A549 (cell line): Measurements from ENCODE around the gene OR10AD1. TPM values are rescaled to one million over a fixed set of nuclear protein-coding genes. Genes with fewer than 3 reads are reported as not detected.

ENCODE experiments used
- ATAC-seq, 2 experiments: fragments of 200-7000 bp in 1 of 2; fragments of >200 bp in 1 of 2; cut with Nextera tagmentation in 1 of 2; cut with Tn5 transposase in 1 of 2; 3 replicates each; pipeline versions ENCODE4 v1.8.0 to v1.9.1; 2018 to 2020; ENCODE audit warnings: mild to moderate bottlenecking in 1 of 2, moderate library complexity in 1 of 2
- CTCF ChIA-PET: fragments of 300-600 bp; sonication (Branson Sonifier 250); formaldehyde crosslinking; extraction: SDS; loops from one replicate; lab custom pipeline; 2021; ENCODE audit warnings: antibody characterized with exemption, inconsistent platforms; lab: Yijun Ruan, JAX
- POLR2A ChIA-PET: fragments of 350-600 bp; formaldehyde crosslinking; extraction: SDS; loops from one replicate; lab custom pipeline; 2021; ENCODE audit warnings: antibody characterized with exemption, inconsistent platforms; lab: Yijun Ruan, JAX
- DNase-seq, 2 experiments: peaks; one replicate each; pipeline versions ENCODE4 v3.0.0 to v3.0.0-alpha.2; 2011 to 2016; ENCODE audit warnings: low read depth in 1 of 2, low spot score in 1 of 2
- FAIRE-seq: peaks from 2 replicates; lab custom pipeline; 2011; peaks lifted over from hg19 to GRCh38; lab: Jason Lieb, UNC
- H3K27ac ChIP-seq, 2 experiments: fragments of >200 bp; sonication (Bioruptor Twin); formaldehyde crosslinking; 3 replicates each; pipeline ENCODE4 v1.5.1; 2016 to 2017
- H3K4me1 ChIP-seq: fragments of >200 bp; sonication (Bioruptor Twin); formaldehyde crosslinking; 3 replicates; pipeline ENCODE4 v1.6.1; 2016
- H3K4me2 ChIP-seq: fragments of >200 bp; sonication (Bioruptor Twin); formaldehyde crosslinking; 3 replicates; pipeline ENCODE4 v1.6.1; 2016
- H3K4me3 ChIP-seq: fragments of >200 bp; sonication (Bioruptor Twin); formaldehyde crosslinking; 3 replicates; pipeline ENCODE4 v1.5.1; 2016
- H3K9me3 ChIP-seq: fragments of >200 bp; sonication (Bioruptor Twin); formaldehyde crosslinking; 3 replicates; pipeline ENCODE4 v1.6.1; 2016
- BCL3 ChIP-seq: fragments of >200 bp; sonication (Bioruptor Twin); formaldehyde crosslinking; IDR thresholded peaks from 3 replicates; pipeline ENCODE4 v1.6.1; 2016
- BHLHE40 ChIP-seq: IDR thresholded peaks from 2 replicates; pipeline ENCODE4 v1.6.1; 2012; ENCODE audit warnings: low read depth, low read length, inconsistent platforms
- CBX2 ChIP-seq: fragments of 200-600 bp; sonication (generic); IDR thresholded peaks from 2 replicates; pipeline ENCODE4 v1.6.1; 2016; ENCODE audit warnings: low read depth, mild to moderate bottlenecking, borderline replicate concordance
- CBX8 ChIP-seq: fragments of 200-600 bp; sonication (generic); IDR thresholded peaks from 2 replicates; pipeline ENCODE4 v1.6.1; 2016
- CTCF ChIP-seq: fragments of >200 bp; sonication (Bioruptor Twin); formaldehyde crosslinking; IDR thresholded peaks from 3 replicates; pipeline ENCODE4 v1.5.1; 2016
- ELK1 ChIP-seq: fragments of 150-350 bp; IDR thresholded peaks from 2 replicates; pipeline ENCODE4 v1.6.1; 2014; ENCODE audit warnings: low read depth, mild to moderate bottlenecking, low read length
- EP300 ChIP-seq, 2 experiments: fragments of >200 bp; sonication (Bioruptor Twin); formaldehyde crosslinking; IDR thresholded peaks; 2 replicates in 1 of 2; 3 replicates in 1 of 2; pipeline ENCODE4 v1.6.1; 2016 to 2017
- FOSL2 ChIP-seq, 2 experiments: fragments of 450-650 bp in 1 of 2; fragments of >200 bp in 1 of 2; sonication (Bioruptor Twin) in 1 of 2; formaldehyde crosslinking; IDR thresholded peaks; 2 replicates each; pipeline versions ENCODE4 v1.5.0 to v1.6.1; 2016 to 2020; ENCODE audit warnings: mild to moderate bottlenecking in 1 of 2, moderate library complexity in 1 of 2
- HES2 ChIP-seq: fragments of >200 bp; sonication (Bioruptor Twin); formaldehyde crosslinking; IDR thresholded peaks from 2 replicates; pipeline ENCODE4 v1.6.1; 2016
- HEYL ChIP-seq: fragments of 250-450 bp; sonication (Bioruptor Pico); IDR thresholded peaks from 2 replicates; pipeline ENCODE4 v1.8.0; 2021; ENCODE audit warnings: mild to moderate bottlenecking, moderate library complexity
- HOXA7 ChIP-seq: fragments of 250-450 bp; sonication (Bioruptor Pico); IDR thresholded peaks from 2 replicates; pipeline ENCODE4 v1.5.0; 2020; ENCODE audit warnings: mild to moderate bottlenecking, moderate library complexity
- JUN ChIP-seq, 2 experiments: fragments of >200 bp; sonication (Bioruptor Twin); formaldehyde crosslinking; IDR thresholded peaks; 2 replicates in 1 of 2; 3 replicates in 1 of 2; pipeline ENCODE4 v1.6.1; 2016 to 2017
- JUNB ChIP-seq: fragments of >200 bp; sonication (Bioruptor Twin); formaldehyde crosslinking; IDR thresholded peaks from 2 replicates; pipeline ENCODE4 v1.6.1; 2016
- KDM1A ChIP-seq: fragments of 200-600 bp; sonication (generic); IDR thresholded peaks from 2 replicates; pipeline ENCODE4 v1.6.1; 2016; ENCODE audit warnings: low read depth, mild to moderate bottlenecking
- KDM5A ChIP-seq: fragments of 200-600 bp; sonication (generic); IDR thresholded peaks from 2 replicates; pipeline ENCODE4 v1.6.1; 2016; ENCODE audit warnings: antibody characterized with exemption, mild to moderate bottlenecking
- MAFK ChIP-seq: fragments of 450-650 bp; IDR thresholded peaks from 2 replicates; pipeline ENCODE4 v1.6.1; 2014; ENCODE audit not compliant: partially characterized antibody
- MYC ChIP-seq: IDR thresholded peaks from 2 replicates; pipeline ENCODE4 v1.6.1; 2012; ENCODE audit warnings: mild to moderate bottlenecking, inconsistent platforms, low read length, improper control_type of control experiment, borderline replicate concordance
- NPAS2 ChIP-seq: fragments of 250-450 bp; sonication (Bioruptor Pico); IDR thresholded peaks from 2 replicates; pipeline ENCODE4 v1.8.0; 2022; ENCODE audit warnings: mild to moderate bottlenecking, moderate library complexity, borderline replicate concordance
- POLR2A ChIP-seq: IDR thresholded peaks from 2 replicates; pipeline ENCODE4 v1.6.1; 2012; ENCODE audit warnings: mild to moderate bottlenecking, low read length
- RFX5 ChIP-seq: fragments of 450-650 bp; IDR thresholded peaks from 2 replicates; pipeline ENCODE4 v1.7.1; 2014; ENCODE audit warnings: antibody characterized with exemption, mild to moderate bottlenecking, moderate library complexity
- RNF2 ChIP-seq: fragments of 200-600 bp; sonication (generic); IDR thresholded peaks from 2 replicates; pipeline ENCODE4 v1.6.1; 2016; ENCODE audit warnings: low read depth, mild to moderate bottlenecking, antibody characterized with exemption, moderate library complexity, borderline replicate concordance
- SMC3 ChIP-seq: fragments of >200 bp; sonication (Bioruptor Twin); formaldehyde crosslinking; IDR thresholded peaks from 3 replicates; pipeline ENCODE4 v1.6.1; 2018; ENCODE audit warnings: inconsistent platforms
- SREBF2 ChIP-seq: fragments of 450-650 bp; IDR thresholded peaks from 2 replicates; pipeline ENCODE4 v1.6.1; 2014; ENCODE audit warnings: mild to moderate bottlenecking, moderate library complexity
- ZNF302 ChIP-seq: fragments of 250-450 bp; sonication (Bioruptor Pico); IDR thresholded peaks from 2 replicates; pipeline ENCODE4 v1.9.0; 2021; ENCODE audit warnings: inconsistent platforms, mild to moderate bottlenecking, moderate library complexity
- WGBS: methylation state at CpG from one replicate; pipeline ENCODE4 v1.1.6; 2017; ENCODE audit errors: missing lambda C conversion rate; 5-methylcytosine and 5-hydroxymethylcytosine counted together
- polyA plus RNA-seq, 4 experiments: library from polyadenylated mRNA; depleted of rRNA in 3 of 4; stranded (reverse); fragments of >200 nt; fragmentation: RNase III in 1 of 4; extraction: RNeasy Plus Mini Kit Qiagen cat#74134 plus additional on column Dnase treatment in 1 of 4; gene quantifications; 2 replicates in 3 of 4; 3 replicates in 1 of 4; pipeline ENCODE4 v1.2.3, GENCODE V29; 2011 to 2017
- TF ChIP-seq, protein P1 (sequence below): IDR thresholded peaks from 2 replicates; pipeline ENCODE4 v1.6.1; 2012
- TF ChIP-seq, protein P2 (sequence below): fragments of 250-450 bp; sonication (Bioruptor Pico); IDR thresholded peaks from 2 replicates; pipeline ENCODE4 v1.5.0; 2021; ENCODE audit warnings: mild to moderate bottlenecking, moderate library complexity, borderline replicate concordance
- TF ChIP-seq, protein P3 (sequence below): IDR thresholded peaks from 2 replicates; pipeline ENCODE4 v1.6.1; 2012; ENCODE audit warnings: low read depth, borderline replicate concordance

OR10AD1 gene
- polyA plus RNA-seq, 2 of the 4 experiments (the other 2 are of a cell fraction): not detected

DNA sequence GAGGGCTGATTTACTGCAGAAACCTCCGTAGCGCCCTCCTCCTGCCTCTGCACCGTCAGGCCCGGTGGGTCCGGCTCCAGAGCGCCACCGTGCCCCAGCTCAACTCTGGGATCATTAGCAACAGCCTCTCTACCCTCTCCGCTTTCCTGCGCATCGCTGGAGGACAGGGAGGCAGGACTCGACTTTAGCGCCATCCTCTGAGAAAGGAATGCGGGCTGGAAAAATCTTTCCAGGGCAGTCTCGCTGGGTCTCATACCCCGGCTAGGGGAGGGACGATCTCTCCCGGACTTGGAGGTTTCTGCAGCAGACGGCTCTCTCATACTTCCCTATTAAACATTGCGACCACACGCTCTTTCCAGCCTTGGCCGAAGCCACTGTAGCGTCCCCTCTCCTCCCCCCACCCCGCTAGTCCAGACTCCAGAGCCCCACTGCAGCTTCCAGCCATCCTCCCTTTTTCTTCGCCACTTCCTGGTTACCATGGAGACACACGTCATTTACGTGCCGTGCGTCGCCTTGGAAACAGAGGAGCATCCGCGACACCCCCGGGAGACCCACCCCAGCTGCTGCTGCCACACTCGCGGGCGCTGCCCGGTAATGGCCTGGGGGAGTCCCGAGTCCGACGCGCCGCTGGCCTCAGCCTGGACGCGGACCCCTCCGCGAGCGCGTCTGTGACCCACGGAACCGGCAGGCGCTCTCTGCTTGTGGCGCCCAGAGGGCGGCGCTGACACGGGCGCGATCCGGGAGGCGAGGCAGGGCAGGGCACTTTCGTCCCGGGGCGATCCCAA is 19.8 kb downstream of the OR10AD1 start, which contains the start of gene CCDC184:
Gene CCDC184, plus strand, starts transcription at position 554 of the 785 bp plus-strand sequence. CDS start 479 bp downstream, outside the sequence.
- 1% methylated on average over 56 of the region's 61 CpGs for WGBS
- Histone ChIP-seq H3K9me3 (no peaks in the 10 kb centered on the region), H3K4me1 (peaks cover 7% of the 10 kb centered on the region; the same call in 2 of the 3 replicates), H3K4me3 (peak within 1 kb of the TSS; percentile 64), H3K4me2 (peak within 1 kb of the TSS; percentile 81), H3K27ac (peak within 1 kb of the TSS; percentile 64 to 84)
- FAIRE-seq: peak; percentile 36
- POLR2A ChIA-PET: interaction anchor here (0.6 to 1.0 kb wide), 4 partner anchors 12 to 363 kb away, joined by 3 to 6 read pairs (median 4); partner anchors contain the start of gene ASB8
- ATAC-seq: peak; percentile 85 to 88
- CTCF ChIA-PET: interaction anchor here (0.7 to 5.7 kb wide), 15 partner anchors 9 to 444 kb away, joined by 3 to 63 read pairs (median 4); no protein-coding TSS in a partner anchor
- DNase-seq: peak; percentile 83 to 90
- TF ChIP-seq POLR2A (peak; percentile 47), FOSL2 (IDR thresholded peaks at IDR 0.05) (no peak), FOSL2 (CRISPR knock-in tag; IDR thresholded peaks at IDR 0.05) (no peak), NPAS2 (CRISPR knock-in tag) (no peak), MAFK (no peak), CBX8 (no peak), JUN (IDR thresholded peaks at IDR 0.05) (peak in 1 of 2 experiments; percentile 58; a peak in 1 of 5 replicates), ZNF302 (CRISPR knock-in tag) (no peak), EP300 (IDR thresholded peaks at IDR 0.05) (no peak), CTCF (peak; percentile 42), HES2 (no peak), SMC3 (peak; percentile 21), KDM1A (peak; percentile 79; the same call in 1 of the 2 replicates), RFX5 (peak; percentile 69; the same call in 1 of the 2 replicates), MYC (no peak), RNF2 (no peak), JUNB (no peak), CBX2 (no peak), BHLHE40 (no peak), HOXA7 (CRISPR knock-in tag) (no peak), KDM5A (no peak), HEYL (CRISPR knock-in tag) (no peak), SREBF2 (no peak), ELK1 (no peak), BCL3 (no peak)
- TF ChIP-seq, protein P1, sequence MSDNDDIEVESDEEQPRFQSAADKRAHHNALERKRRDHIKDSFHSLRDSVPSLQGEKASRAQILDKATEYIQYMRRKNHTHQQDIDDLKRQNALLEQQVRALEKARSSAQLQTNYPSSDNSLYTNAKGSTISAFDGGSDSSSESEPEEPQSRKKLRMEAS: peak; percentile 10; the same call in 1 of the 2 replicates
- TF ChIP-seq, protein P2, sequence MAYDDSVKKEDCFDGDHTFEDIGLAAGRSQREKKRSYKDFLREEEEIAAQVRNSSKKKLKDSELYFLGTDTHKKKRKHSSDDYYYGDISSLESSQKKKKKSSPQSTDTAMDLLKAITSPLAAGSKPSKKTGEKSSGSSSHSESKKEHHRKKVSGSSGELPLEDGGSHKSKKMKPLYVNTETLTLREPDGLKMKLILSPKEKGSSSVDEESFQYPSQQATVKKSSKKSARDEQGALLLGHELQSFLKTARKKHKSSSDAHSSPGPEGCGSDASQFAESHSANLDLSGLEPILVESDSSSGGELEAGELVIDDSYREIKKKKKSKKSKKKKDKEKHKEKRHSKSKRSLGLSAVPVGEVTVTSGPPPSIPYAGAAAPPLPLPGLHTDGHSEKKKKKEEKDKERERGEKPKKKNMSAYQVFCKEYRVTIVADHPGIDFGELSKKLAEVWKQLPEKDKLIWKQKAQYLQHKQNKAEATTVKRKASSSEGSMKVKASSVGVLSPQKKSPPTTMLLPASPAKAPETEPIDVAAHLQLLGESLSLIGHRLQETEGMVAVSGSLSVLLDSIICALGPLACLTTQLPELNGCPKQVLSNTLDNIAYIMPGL (CRISPR knock-in tag): peak; percentile 83
- TF ChIP-seq, protein P3, sequence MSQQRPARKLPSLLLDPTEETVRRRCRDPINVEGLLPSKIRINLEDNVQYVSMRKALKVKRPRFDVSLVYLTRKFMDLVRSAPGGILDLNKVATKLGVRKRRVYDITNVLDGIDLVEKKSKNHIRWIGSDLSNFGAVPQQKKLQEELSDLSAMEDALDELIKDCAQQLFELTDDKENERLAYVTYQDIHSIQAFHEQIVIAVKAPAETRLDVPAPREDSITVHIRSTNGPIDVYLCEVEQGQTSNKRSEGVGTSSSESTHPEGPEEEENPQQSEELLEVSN: peak; percentile 45; the same call in 1 of the 2 replicates
